HepG2 (cell line): ENCODE data around the gene MRPL10. TPM values are rescaled to one million over a fixed set of nuclear protein-coding genes. Genes with fewer than 3 reads are reported as not detected.

Source experiments
- ARHGAP35 ChIP-seq: sonication (generic); formaldehyde crosslinking; IDR thresholded peaks from 2 replicates; pipeline ENCODE4 v1.9.0; 2022; ENCODE audit warnings: mild to moderate bottlenecking, inconsistent platforms, moderate library complexity, missing genetic modification reagents, borderline replicate concordance
- BHLHE40 ChIP-seq: IDR thresholded peaks from 2 replicates; pipeline ENCODE4 v1.6.1; 2011; ENCODE audit warnings: low read length, improper control_type of control experiment
- CAMTA2 ChIP-seq: sonication (generic); formaldehyde crosslinking; IDR thresholded peaks from 2 replicates; pipeline ENCODE4 v1.4.0; 2020; ENCODE audit warnings: mild to moderate bottlenecking, missing genetic modification reagents, borderline replicate concordance
- ETS1 ChIP-seq: sonication (generic); formaldehyde crosslinking; IDR thresholded peaks from 2 replicates; pipeline ENCODE4 v1.4.0; 2020; ENCODE audit warnings: missing genetic modification reagents
- KDM2A ChIP-seq: sonication (generic); formaldehyde crosslinking; IDR thresholded peaks from 2 replicates; pipeline ENCODE4 v1.4.0; 2020; ENCODE audit warnings: low read depth, missing genetic modification reagents, borderline replicate concordance
- MAX ChIP-seq: IDR thresholded peaks from 2 replicates; pipeline ENCODE4 v1.6.1; 2012; ENCODE audit warnings: inconsistent platforms
- MEF2D ChIP-seq: sonication (generic); formaldehyde crosslinking; IDR thresholded peaks from 2 replicates; pipeline ENCODE4 v1.5.1; 2020; ENCODE audit warnings: mild to moderate bottlenecking, missing genetic modification reagents
- MYC ChIP-seq: sonication (generic); formaldehyde crosslinking; IDR thresholded peaks from 2 replicates; pipeline ENCODE4 v1.9.0; 2021; ENCODE audit warnings: missing genetic modification reagents, borderline replicate concordance
- POLR2A ChIP-seq, 2 experiments: IDR thresholded peaks; 2 replicates each; pipeline ENCODE4 v1.6.1; 2011; ENCODE audit warnings: low read depth in 2 of 2, low read length in 2 of 2, mild to moderate bottlenecking in 1 of 2, moderate library complexity in 1 of 2; ENCODE audit not compliant: insufficient read depth in 1 of 2
- RBFOX2 ChIP-seq: fragments of 200-400 bp; formaldehyde crosslinking; IDR thresholded peaks from 2 replicates; pipeline ENCODE4 v1.6.1; 2017; ENCODE audit warnings: low read depth, mild to moderate bottlenecking, low read length
- SALL1 ChIP-seq: sonication (generic); formaldehyde crosslinking; IDR thresholded peaks from 2 replicates; pipeline ENCODE4 v1.8.0; 2022; ENCODE audit warnings: mild to moderate bottlenecking, missing genetic modification reagents
- SKI ChIP-seq: fragments of 450-650 bp; IDR thresholded peaks from one replicate; pipeline ENCODE4 v1.6.1; 2018; ENCODE audit warnings: mild to moderate bottlenecking; ENCODE audit not compliant: partially characterized antibody
- SNAI1 ChIP-seq: sonication (generic); formaldehyde crosslinking; IDR thresholded peaks from 2 replicates; pipeline ENCODE4 v1.5.0; 2020; ENCODE audit warnings: mild to moderate bottlenecking, missing genetic modification reagents, borderline replicate concordance
- TRIM24 ChIP-seq: sonication (generic); formaldehyde crosslinking; IDR thresholded peaks from 2 replicates; pipeline ENCODE4 v1.8.0; 2022; ENCODE audit warnings: mild to moderate bottlenecking, missing genetic modification reagents
- ZBTB26 ChIP-seq: IDR thresholded peaks from 2 replicates; pipeline ENCODE4 v1.6.1; 2016; ENCODE audit warnings: missing compliant biosample characterization, missing genetic modification reagents, borderline replicate concordance
- ZBTB49 ChIP-seq: sonication (generic); formaldehyde crosslinking; IDR thresholded peaks from 2 replicates; pipeline ENCODE4 v1.4.0; 2020; ENCODE audit warnings: missing genetic modification reagents, borderline replicate concordance
- ZMYM2 ChIP-seq: sonication (generic); formaldehyde crosslinking; IDR thresholded peaks from 2 replicates; pipeline ENCODE4 v1.8.0; 2022; ENCODE audit warnings: mild to moderate bottlenecking, missing genetic modification reagents
- ZNF329 ChIP-seq: sonication (generic); formaldehyde crosslinking; IDR thresholded peaks from 2 replicates; pipeline ENCODE4 v1.9.0; 2021; ENCODE audit warnings: low read depth, mild to moderate bottlenecking, missing genetic modification reagents
- ZNF431 ChIP-seq: sonication (generic); formaldehyde crosslinking; IDR thresholded peaks from 2 replicates; pipeline ENCODE4 v1.9.0; 2022; ENCODE audit warnings: missing genetic modification reagents, low read depth, mild to moderate bottlenecking, borderline replicate concordance
- ZNF468 ChIP-seq: sonication (generic); formaldehyde crosslinking; IDR thresholded peaks from 2 replicates; pipeline ENCODE4 v1.8.0; 2022; ENCODE audit warnings: mild to moderate bottlenecking, moderate library complexity, missing genetic modification reagents
- ZNF530 ChIP-seq: sonication (generic); formaldehyde crosslinking; IDR thresholded peaks from 2 replicates; pipeline ENCODE4 v1.5.0; 2020; ENCODE audit warnings: low read depth, mild to moderate bottlenecking, missing genetic modification reagents
- ZNF572 ChIP-seq: sonication (generic); formaldehyde crosslinking; IDR thresholded peaks from 2 replicates; pipeline ENCODE4 v1.5.1; 2020; ENCODE audit warnings: mild to moderate bottlenecking, missing genetic modification reagents
- ZNF772 ChIP-seq: sonication (generic); formaldehyde crosslinking; IDR thresholded peaks from 2 replicates; pipeline ENCODE4 v1.5.0; 2020; ENCODE audit warnings: mild to moderate bottlenecking, missing genetic modification reagents
- ZNF891 ChIP-seq: sonication (generic); formaldehyde crosslinking; IDR thresholded peaks from 2 replicates; pipeline ENCODE4 v1.5.0; 2020; ENCODE audit warnings: mild to moderate bottlenecking, missing genetic modification reagents
- polyA plus RNA-seq, 8 experiments: library from polyadenylated mRNA; depleted of rRNA in 3 of 8; stranded (reverse) in 7 of 8; unstranded in 1 of 8; fragments of >200 nt; fragmentation: Illumina TruSeq in 4 of 8; extraction: Trizol in 4 of 8; gene quantifications; 2 replicates each; pipeline versions ENCODE4 v1.2.1 to v1.2.3, GENCODE V29; 2011 to 2016; ENCODE audit warnings: low read depth in 4 of 8, missing spikeins in 1 of 8, mixed read lengths in 1 of 8; ENCODE audit not compliant: insufficient read depth in 1 of 8
- total RNA-seq, 5 experiments: library from RNA; depleted of rRNA; stranded (reverse); fragments of >200 nt; fragmentation: Illumina TruSeq; extraction: Trizol; gene quantifications; 2 replicates each; pipeline ENCODE4 v1.2.3, GENCODE V29; 2016; ENCODE audit warnings: low read depth in 1 of 5

The MRPL10 gene
- total and polyA plus RNA-seq, 2 of the 13 experiments (the other 11 are each of a cell fraction or from before 2014, with no cell fraction given), result 56.7 to 149 TPM

- TF ChIP-seq SKI, result no peak
- TF ChIP-seq ZNF772 (CRISPR knock-in tag), result peak; percentile 65; the same call in 1 of the 2 replicates
- no peak for TF ChIP-seq TRIM24 (CRISPR knock-in tag)
- TF ChIP-seq ZNF530, result no peak
- TF ChIP-seq MEF2D (CRISPR knock-in tag), result no peak
- TF ChIP-seq ZNF572 (CRISPR knock-in tag), result no peak
- no peak for TF ChIP-seq ARHGAP35 (CRISPR knock-in tag)
- TF ChIP-seq KDM2A (CRISPR knock-in tag), result peak; percentile 75
- no peak for TF ChIP-seq ZBTB49 (CRISPR knock-in tag)
- no peak for TF ChIP-seq ZNF329 (CRISPR knock-in tag)
- TF ChIP-seq SNAI1 (CRISPR knock-in tag), result no peak
- TF ChIP-seq SALL1, result peak; percentile 82
- TF ChIP-seq RBFOX2, result peak; percentile 42; the same call in 1 of the 2 replicates
- peak; percentile 57; the same call in 1 of the 2 replicates for TF ChIP-seq ZBTB26 (CRISPR knock-in tag)
- TF ChIP-seq BHLHE40, result no peak
- TF ChIP-seq ZNF891, result no peak
- no peak for TF ChIP-seq ZMYM2 (CRISPR knock-in tag)
- peak; percentile 53; the same call in 1 of the 2 replicates for TF ChIP-seq MYC (CRISPR knock-in tag)
- no peak for TF ChIP-seq ZNF431
- TF ChIP-seq POLR2A (IDR thresholded peaks at IDR 0.05; ENCODE audit: insufficient read depth in 1 of 2, low read depth in 2 of 2, low read length in 2 of 2), result peak; percentile 52 to 83; a peak in 3 of 4 replicates
- TF ChIP-seq ETS1 (CRISPR knock-in tag), result no peak
- TF ChIP-seq ZNF468 (CRISPR knock-in tag), result no peak
- no peak for TF ChIP-seq CAMTA2
- TF ChIP-seq MAX, result peak; percentile 58; the same call in 1 of the 2 replicates
Observed at GRCh38 chr17:47821424-47822391, 9.6 kb downstream of the MRPL10 start, which contains the start of gene OSBPL7 (continued).
